GM20431 (cell line): ENCODE data around the gene KCNMA1.

Experiments
- in situ Hi-C: fragments of 300-500 bp; cut with MseI, MboI; formaldehyde crosslinking; loops from one replicate; pipeline ENCODE4 v1.15.0; 2020; ENCODE audit warnings: low sequenced_read_pairs; ENCODE audit not compliant: unreplicated experiment

The KCNMA1 gene

DNA sequence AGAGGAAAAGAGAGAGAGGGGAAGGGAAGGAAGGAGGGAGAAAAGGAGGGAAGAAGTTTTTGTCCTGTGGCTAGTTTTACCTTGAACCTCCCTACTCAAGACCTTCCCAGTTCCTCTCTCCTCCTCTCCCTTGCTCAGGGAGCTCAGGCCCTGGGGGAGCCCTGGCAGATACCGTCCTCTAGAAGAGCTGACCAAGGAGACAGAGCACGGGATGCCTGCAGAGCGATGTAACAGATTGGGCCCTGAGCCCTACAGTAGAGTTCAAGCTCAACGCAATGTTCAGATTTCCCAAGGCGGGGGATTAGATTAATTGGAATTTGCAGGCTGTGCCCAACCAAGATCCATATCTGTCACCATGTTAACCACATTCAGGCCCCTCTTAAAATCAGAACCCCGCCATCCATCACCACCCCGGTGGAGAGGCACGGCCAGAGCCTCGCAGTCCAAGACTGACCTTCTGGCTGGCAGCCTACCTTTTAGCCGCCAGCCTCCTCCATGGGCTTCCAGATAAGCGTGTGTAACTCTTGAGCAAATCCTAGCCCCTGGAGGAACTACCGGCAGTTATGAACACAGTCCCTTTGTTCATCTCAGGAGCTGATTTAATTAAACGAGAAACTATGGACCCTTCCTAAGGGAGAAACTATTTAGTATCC is 70.6 kb downstream of the KCNMA1 start:
- in situ Hi-C loops = no loop called here

GRCh38 chr10:77566236-77566635 is 71.4 kb downstream of the KCNMA1 start:
- in situ Hi-C loops = no loop called here

- in situ Hi-C loops = no loop called here
Measured at GRCh38 chr10:77565590-77566023, 72.0 kb downstream of the KCNMA1 start.

DNA sequence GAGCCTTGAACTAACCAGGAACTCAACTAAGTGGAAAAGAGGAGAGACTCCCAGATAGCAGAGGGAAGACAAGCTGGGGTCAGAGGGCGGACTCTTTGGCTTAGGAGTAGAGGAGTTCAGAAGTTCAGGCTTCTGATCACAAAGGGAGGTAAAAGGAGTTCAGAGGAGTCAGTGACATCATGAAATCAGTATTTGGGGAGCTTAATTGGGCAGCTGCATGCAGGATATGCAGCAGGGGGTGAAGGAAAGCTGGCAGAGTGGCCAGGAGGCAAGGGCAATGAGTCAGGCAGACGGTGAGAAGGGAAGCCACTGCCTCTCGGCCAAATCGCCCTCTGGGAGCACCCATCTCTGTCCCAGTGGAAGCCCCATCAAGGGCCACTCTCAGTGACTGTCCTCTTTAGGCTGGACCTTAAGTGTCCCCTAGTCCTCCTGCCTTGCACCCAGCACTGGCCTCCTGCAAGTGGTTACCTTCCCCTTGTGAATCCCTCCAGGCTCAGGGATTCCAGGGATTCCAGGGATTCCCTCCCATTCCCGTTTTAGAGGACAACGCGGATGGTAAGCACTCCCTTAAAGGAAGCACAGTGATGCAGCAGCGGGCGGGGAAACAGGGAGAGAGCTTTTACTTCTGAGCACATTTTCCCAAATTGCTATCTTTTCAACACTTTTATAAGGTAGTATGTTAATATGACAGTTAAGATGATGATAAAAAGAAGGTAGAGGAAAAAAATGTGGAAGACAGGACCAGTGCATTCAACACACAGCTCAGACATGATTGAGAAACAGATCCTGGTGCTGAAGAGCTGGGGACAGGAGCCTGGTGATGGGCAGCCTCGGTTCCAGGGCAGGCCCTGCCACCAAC is 72.6 kb downstream of the KCNMA1 start:
- in situ Hi-C loops = no loop called here

DNA sequence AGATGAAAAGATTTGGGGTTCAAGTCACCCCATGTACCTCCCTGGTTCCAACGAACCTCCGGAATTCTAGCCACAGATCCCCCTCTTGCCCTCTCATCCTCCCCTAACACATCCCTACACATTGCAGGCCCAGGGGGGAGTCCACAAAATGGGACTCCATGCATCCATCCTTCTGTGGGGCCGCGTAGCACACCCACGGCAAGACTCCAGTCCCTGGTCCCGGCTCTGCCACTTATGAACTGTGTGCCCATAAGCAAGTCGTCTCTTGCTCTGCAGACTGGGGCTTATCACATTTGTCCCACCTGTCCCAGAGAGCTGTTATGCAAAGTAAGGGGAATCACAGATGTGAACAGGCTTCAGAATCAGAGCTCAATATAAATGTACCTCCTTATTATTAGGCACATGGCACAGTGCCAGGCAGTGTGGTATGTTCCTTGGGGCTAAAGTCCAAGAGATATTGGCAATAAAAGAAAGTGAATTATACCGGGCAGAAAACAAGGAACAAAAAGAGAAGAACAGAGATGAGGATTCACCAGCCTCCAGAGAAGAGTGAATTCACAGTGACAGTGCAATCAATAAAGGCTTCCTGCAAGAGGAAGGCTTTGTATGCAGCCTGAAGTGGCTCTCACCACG is 73.9 kb downstream of the KCNMA1 start:
- in situ Hi-C loops = no loop called here

DNA sequence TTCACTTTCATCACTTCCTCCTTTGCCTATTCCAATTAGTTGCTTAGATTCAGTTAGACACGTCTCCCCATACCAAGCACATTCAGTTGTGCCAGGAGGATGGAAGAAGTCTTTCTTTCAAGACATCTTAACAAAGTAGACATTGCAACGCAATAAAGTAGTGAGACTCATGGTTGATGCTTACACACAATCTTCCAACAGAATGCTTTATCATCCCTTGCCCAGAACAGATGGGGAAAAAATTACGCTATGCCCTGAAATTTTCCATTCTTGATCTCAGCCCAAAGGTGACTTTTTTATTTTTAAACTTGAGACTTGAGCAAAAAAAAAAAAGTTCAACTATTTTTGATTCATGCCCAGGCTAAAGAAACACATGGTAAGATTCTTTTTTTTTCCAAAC is 74.9 kb downstream of the KCNMA1 start:
- in situ Hi-C loops = no loop called here

- in situ Hi-C loops = no loop called here
Measured at GRCh38 chr10:77561991-77562390, 75.6 kb downstream of the KCNMA1 start.

DNA sequence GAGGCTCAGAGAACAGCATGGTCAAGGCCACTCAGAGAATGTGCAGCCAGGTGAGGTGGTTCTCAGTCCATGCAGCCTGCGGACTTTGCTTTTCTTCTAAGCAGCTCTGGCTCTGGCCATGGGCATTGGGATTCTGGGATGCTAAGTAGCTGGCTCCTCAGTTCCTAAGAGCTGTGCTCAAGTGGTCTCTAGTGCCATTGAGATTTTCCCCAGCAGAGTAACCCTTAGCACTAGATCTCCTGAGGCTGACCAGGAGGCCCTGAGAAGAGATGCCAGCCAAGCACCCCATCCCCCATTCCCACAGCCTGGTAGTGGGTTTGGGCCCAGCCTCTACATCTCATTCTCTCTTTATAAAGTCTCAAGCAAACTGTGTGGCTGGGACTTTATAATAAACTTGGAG is 77.1 kb downstream of the KCNMA1 start:
- in situ Hi-C loops = no loop called here

DNA sequence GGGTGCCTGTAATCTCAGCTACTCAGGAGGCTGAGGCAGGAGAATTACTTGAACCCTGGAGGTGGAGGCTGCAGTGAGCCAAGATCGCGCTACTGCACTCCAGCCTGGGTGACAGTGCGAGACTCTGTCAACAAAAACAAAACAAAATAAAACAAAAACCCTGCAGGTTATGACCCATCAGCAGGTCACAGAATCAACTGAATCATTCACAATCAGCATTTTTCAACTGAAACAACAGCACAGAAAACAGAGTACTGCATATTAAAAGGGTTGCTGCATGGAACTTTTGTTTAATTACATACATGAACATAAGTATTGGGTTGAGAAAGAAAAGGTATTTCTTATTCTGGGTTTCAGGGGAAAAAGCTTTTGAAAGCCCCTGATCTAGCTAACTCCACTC is 77.6 kb downstream of the KCNMA1 start:
- in situ Hi-C loops = no loop called here

DNA sequence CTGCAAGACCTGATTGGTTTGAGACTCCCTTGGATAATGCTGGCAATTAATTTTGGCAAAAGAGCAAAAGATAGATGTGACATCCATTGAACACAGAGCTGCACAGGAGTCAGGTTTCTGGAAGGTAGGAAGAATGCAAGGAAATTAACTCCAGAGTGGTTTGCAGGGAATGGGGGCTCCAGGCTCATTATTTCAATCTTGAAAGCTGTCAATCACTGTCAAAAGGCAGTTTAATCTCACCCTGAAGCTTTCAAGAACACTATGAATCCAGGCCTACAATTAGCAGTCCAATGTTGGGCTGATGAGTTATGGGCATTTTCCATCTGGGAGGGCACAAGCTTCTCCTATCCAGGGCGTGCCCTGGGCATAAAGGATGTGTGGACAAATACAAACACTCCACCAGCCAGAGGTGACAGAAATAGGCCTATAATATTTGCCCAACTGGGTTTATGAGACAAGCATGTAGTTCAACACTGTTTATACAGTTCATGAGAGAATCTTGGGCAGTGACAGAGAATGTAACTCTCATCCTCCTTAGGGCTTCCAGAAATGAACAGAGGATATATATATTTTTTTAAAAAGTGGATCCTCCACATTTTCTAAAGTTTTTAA is 80.5 kb downstream of the KCNMA1 start:
- in situ Hi-C loops = no loop called here

GRCh38 chr10:77555591-77556212 is 81.9 kb downstream of the KCNMA1 start:
- in situ Hi-C loops = no loop called here

GRCh38 chr10:77554996-77555397 is 82.6 kb downstream of the KCNMA1 start:
- in situ Hi-C loops = no loop called here

DNA sequence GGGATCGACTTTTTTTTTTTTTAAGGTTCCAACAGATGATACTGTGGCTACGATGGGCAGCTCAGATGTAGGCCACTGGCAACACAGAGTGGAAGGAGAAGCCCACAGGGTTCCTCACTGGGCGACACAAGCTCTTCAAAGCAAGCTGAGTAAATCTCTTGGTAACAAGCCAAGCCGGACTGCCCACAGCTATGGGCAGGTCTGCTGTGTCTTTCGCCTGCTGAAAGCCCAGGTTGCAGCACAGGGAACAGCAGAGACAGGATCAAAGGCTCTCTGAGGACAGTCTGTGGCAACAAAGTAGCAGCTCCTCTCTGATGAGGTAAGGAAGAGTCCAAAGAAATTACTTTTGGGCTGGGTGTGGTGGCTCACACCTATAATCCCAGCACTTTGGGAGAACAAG is 83.6 kb downstream of the KCNMA1 start:
- in situ Hi-C loops = no loop called here

DNA sequence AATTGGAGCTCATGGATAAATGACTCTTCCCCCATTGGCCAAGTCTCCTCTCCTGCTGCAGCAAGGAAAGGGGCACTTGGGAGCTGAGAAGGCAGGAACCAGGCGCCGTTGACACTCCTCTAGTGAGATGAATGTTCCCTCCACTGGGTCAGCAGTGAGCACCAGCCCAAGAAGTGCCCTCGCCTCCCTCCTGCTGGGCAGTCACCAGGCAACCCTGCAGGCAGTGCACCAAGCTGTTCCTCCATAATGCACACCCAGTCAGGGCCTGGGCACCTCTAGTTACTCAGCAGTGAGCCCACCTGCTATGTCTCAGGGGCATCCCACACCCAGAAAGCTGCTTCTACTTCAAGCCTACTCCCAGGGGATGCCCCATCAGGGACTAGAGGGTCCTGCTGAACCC is 84.3 kb downstream of the KCNMA1 start:
- in situ Hi-C loops = no loop called here

- in situ Hi-C loops = no loop called here
Measured at GRCh38 chr10:77552252-77552651, 85.4 kb downstream of the KCNMA1 start.

DNA sequence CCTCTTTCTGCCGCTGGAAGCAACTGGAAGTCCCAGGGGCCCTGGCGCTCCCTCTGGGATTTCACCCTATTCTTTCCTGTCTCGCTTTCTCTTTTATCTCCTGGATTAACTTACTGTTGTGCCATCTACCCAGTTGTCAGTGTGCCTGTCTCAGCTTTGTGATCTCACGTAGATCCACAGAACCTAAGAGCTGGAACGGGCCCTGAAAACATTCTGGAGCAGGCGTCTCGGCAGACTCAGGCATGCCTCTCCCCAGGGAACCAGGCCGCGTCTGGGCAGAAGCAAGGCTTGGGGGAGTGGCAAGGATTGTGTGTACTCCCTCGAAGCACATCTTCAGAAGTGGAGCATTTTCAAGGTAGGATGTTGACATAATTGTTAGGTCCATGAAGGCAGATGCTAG is 87.2 kb downstream of the KCNMA1 start:
- in situ Hi-C loops = no loop called here

DNA sequence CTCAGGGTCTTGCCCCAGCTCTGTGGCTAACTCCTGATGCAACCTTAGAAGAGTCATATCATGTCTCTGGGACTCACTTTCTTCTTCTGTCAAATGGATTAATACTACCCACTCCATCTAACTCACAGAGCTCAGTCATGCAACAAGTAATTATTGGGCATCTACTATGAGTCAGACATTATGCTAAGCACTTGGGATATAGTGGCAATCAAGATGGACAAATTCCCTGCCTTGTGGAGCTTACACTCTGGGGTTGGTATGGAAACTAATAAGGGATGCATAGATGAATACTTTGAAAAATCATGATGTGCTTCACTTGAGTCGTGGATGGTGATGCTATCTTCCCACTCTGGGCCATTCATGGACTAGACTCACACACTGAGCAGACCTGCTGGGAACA is 88.9 kb downstream of the KCNMA1 start:
- in situ Hi-C loops = no loop called here

- in situ Hi-C loops = no loop called here
Measured at GRCh38 chr10:77548157-77548556, 89.5 kb downstream of the KCNMA1 start.

GRCh38 chr10:77547307-77548050 is 90.1 kb downstream of the KCNMA1 start:
- in situ Hi-C loops = no loop called here

- in situ Hi-C loops = no loop called here
Measured at GRCh38 chr10:77546042-77546441, 91.6 kb downstream of the KCNMA1 start.
